ENCODE data around the gene SEL1L2.

Gene SEL1L2

DNA sequence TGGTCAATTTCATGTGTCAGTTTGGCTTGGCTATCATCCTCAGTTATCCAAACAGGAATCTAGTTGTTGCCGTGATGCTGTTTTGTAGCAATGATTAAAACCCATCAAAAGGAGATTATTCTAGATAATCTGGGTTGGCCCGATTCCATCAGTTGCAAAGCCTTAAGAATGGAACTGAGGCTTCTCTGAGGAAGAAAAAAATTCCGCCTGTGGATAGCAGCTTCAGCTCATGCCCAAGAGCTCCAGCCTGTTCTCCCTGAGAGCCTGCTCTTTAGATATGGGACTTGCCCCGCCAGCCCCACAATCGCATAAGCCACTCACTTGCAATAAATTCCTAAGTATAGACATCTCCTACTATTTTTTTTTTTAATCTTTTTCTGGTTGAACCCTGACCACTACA, 61.5 kb downstream of the SEL1L2 start:
- H3K9ac ChIP-seq (ENCODE audit: low read depth, low read length) = no peak overlapping the region
- no peaks in the 10 kb centered on the region for H3K4me1 ChIP-seq (ENCODE audit: insufficient read depth, low read length)
- no peaks in the 10 kb centered on the region for H3K9me3 ChIP-seq (ENCODE audit: insufficient read depth, low read depth, low read length)
- no peak overlapping the region for H3K27ac ChIP-seq (ENCODE audit: low read length)
- H3K36me3 ChIP-seq (ENCODE audit: insufficient read depth, low read depth, low read length) = no peaks in the 10 kb centered on the region
- H3K27me3 ChIP-seq (ENCODE audit: insufficient read depth, low read length) = no peaks in the 10 kb centered on the region
- no peak overlapping the region for H3K4me3 ChIP-seq (ENCODE audit: low read length)

DNA sequence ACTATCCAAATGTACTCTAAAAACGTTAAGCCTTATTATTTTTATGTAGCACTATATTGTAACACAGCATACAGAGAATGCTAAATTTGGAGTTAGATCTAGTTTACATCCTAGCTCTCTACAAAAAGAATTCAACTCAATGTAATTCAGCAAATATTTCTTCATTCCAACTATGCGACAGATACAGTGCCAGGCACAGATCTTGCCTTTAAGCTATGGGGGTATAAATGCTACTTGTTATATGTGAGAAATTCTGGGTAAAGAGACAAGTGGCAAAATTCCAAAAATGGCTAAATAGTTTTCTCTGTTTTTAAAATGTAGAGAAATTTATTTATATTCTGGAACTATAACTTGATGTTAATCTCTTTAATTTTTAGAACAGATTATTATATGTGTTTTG, 63.2 kb downstream of the SEL1L2 start:
- H3K9ac ChIP-seq (ENCODE audit: low read depth, low read length) = no peak overlapping the region
- no peak overlapping the region for H3K4me3 ChIP-seq (ENCODE audit: low read length)
- no peaks in the 10 kb centered on the region for H3K9me3 ChIP-seq (ENCODE audit: insufficient read depth, low read depth, low read length)
- H3K4me1 ChIP-seq (ENCODE audit: insufficient read depth, low read length) = no peaks in the 10 kb centered on the region
- H3K27me3 ChIP-seq (ENCODE audit: insufficient read depth, low read length) = no peaks in the 10 kb centered on the region
- no peaks in the 10 kb centered on the region for H3K36me3 ChIP-seq (ENCODE audit: insufficient read depth, low read depth, low read length)
- no peak overlapping the region for H3K27ac ChIP-seq (ENCODE audit: low read length)

DNA sequence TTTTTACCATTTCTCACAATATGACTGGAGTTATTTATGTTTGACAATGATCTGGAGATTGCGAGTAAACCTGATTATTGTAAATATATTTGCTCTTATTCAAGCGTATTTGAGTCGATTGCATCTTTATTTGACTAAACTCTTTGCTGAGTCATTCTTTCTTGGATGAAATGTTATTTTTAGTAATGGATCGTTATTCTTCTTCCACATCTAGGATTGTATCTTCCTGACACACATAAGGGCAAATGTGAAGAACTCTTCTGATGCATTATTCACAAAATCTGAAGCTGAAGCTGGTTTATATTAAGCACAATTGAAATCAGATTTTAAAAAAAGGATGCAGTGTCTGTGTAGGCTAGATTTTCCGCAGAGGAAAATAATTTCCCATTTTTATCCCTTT, 68.2 kb downstream of the SEL1L2 start:
- no peaks in the 10 kb centered on the region for H3K36me3 ChIP-seq (ENCODE audit: insufficient read depth, low read depth, low read length)
- H3K9ac ChIP-seq (ENCODE audit: low read depth, low read length) = no peak overlapping the region
- no peaks in the 10 kb centered on the region for H3K4me1 ChIP-seq (ENCODE audit: insufficient read depth, low read length)
- H3K27me3 ChIP-seq (ENCODE audit: insufficient read depth, low read length) = no peaks in the 10 kb centered on the region
- no peaks in the 10 kb centered on the region for H3K9me3 ChIP-seq (ENCODE audit: insufficient read depth, low read depth, low read length)
- no peak overlapping the region for H3K4me3 ChIP-seq (ENCODE audit: low read length)
- no peak overlapping the region for H3K27ac ChIP-seq (ENCODE audit: low read length)

DNA sequence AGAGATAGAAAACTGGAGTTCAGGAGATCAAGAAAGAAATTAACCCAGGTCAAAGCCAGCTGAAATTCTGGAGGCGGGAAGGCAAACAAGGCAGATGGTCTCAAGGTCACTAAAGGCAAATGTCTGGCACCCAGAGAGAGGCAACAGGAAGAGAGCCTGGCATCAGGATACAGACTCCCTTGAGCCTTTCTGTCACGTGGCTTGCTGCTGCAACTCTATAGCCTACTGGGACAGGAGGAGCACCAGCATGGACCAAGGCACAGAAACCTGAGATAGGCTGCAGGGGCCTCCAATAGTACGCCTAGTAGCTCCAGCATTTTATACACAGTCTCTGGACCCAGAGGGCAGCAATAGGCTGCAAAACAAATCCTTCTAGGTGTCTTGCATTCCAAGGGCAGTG, 75.1 kb downstream of the SEL1L2 start:
- H3K4me1 ChIP-seq (ENCODE audit: insufficient read depth, low read length) = no peaks in the 10 kb centered on the region
- H3K27me3 ChIP-seq (ENCODE audit: insufficient read depth, low read length) = no peaks in the 10 kb centered on the region
- no peaks in the 10 kb centered on the region for H3K9me3 ChIP-seq (ENCODE audit: insufficient read depth, low read depth, low read length)
- H3K27ac ChIP-seq (ENCODE audit: low read length) = no peak overlapping the region
- H3K36me3 ChIP-seq (ENCODE audit: insufficient read depth, low read depth, low read length) = no peaks in the 10 kb centered on the region
- no peak overlapping the region for H3K9ac ChIP-seq (ENCODE audit: low read depth, low read length)
- H3K4me3 ChIP-seq (ENCODE audit: low read length) = no peak overlapping the region

DNA sequence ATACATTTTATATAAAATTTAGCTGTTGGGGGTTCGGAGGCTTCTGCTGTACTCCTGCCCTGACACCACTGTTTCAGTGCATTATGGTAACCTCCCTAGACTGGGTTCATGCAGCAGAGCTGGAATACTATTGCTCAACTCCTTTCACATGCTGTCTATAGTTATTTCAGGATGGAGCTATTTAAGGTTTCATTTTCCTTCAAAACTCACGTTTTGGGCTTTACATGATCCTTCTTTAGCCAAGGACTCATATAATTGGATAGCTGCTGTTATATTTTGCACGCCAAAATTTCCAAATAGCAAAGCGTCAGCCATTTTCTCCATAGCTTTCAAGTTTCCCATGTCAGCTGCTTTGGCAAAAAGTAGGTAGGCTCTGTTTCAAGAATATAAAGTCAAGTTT, 76.8 kb downstream of the SEL1L2 start:
- Histone ChIP-seq H3K27ac (ENCODE audit: low read length) (no peak overlapping the region), H3K36me3 (ENCODE audit: insufficient read depth, low read depth, low read length) (no peaks in the 10 kb centered on the region)

DNA sequence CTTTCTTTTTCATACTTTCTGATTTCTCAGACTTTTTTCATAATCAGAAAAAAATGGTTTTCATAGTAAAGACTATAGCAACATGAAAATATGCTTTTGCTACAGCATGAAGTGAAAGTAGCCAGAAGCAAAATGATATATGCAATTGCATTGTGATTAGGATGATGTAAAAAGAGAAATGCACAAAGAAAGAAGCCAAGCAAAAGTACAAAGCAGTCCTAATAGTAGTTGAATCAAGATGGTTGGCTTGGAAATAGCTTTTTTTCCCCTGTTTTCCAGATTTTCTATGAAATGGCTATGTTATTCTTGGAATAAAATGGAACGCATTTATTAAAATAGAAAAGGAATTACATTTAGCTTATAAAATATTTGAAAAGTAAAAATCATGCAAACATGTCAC, 77.3 kb downstream of the SEL1L2 start:
- H3K4me1 ChIP-seq (ENCODE audit: insufficient read depth, low read length) = no peaks in the 10 kb centered on the region
- no peaks in the 10 kb centered on the region for H3K36me3 ChIP-seq (ENCODE audit: insufficient read depth, low read depth, low read length)
- H3K9me3 ChIP-seq (ENCODE audit: insufficient read depth, low read depth, low read length) = no peaks in the 10 kb centered on the region
- no peaks in the 10 kb centered on the region for H3K27me3 ChIP-seq (ENCODE audit: insufficient read depth, low read length)
- no peak overlapping the region for H3K9ac ChIP-seq (ENCODE audit: low read depth, low read length)
- H3K4me3 ChIP-seq (ENCODE audit: low read length) = no peak overlapping the region
- H3K27ac ChIP-seq (ENCODE audit: low read length) = no peak overlapping the region

More for the DNA sequence above, 76.8 kb downstream of the SEL1L2 start:
- no peak overlapping the region for H3K4me3 ChIP-seq (ENCODE audit: low read length)
- H3K9me3 ChIP-seq (ENCODE audit: insufficient read depth, low read depth, low read length) = no peaks in the 10 kb centered on the region
- H3K9ac ChIP-seq (ENCODE audit: low read depth, low read length) = no peak overlapping the region
- no peaks in the 10 kb centered on the region for H3K27me3 ChIP-seq (ENCODE audit: insufficient read depth, low read length)
- H3K4me1 ChIP-seq (ENCODE audit: insufficient read depth, low read length) = no peaks in the 10 kb centered on the region

DNA sequence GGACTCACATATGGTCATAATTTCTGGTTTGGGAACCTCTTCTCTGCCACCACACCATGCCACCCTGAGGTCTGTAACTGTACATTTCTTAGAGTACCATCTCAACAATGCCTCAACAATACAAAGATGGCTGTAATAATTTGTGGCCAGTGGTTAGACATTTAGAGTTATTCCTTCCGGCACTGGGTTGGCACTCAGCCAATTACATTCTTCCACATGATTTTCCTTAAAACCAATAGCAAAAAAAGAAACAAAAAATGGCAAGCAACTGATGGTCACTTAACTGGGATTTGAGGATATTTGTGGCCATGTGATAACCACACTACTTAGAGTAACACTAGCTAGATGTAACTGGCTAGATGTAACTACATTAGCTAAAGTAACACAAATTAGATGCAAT, 79.9 kb downstream of the SEL1L2 start:
- Histone ChIP-seq H3K27ac (ENCODE audit: low read length) (no peak overlapping the region), H3K27me3 (ENCODE audit: insufficient read depth, low read length) (no peaks in the 10 kb centered on the region), H3K4me3 (ENCODE audit: low read length) (no peak overlapping the region), H3K36me3 (ENCODE audit: insufficient read depth, low read depth, low read length) (no peaks in the 10 kb centered on the region), H3K9me3 (ENCODE audit: insufficient read depth, low read depth, low read length) (no peaks in the 10 kb centered on the region), H3K9ac (ENCODE audit: low read depth, low read length) (no peak overlapping the region), H3K4me1 (ENCODE audit: insufficient read depth, low read length) (no peaks in the 10 kb centered on the region)

DNA sequence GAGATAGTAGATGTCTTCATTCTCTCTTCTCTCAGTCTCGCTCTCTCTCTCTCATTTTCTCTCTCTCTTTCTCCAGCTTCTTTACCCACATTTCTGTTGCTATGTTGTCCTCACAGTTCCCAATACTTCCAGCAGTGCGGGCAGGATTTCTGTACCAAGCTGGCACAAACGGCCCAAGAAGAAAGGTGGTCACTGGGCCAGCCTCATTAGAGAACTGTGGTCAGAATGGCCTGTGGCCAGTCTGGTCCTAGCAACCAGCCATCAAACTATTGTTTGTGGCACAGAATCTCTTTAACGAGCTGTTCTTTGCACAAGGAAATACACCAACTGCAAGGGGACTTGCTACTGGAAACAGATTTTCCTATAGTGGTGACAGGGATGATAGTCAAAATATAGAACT, 81.3 kb downstream of the SEL1L2 start:
- Histone ChIP-seq H3K4me3 (ENCODE audit: low read length) (no peak overlapping the region), H3K4me1 (ENCODE audit: insufficient read depth, low read length) (no peaks in the 10 kb centered on the region), H3K9me3 (ENCODE audit: insufficient read depth, low read depth, low read length) (no peaks in the 10 kb centered on the region), H3K9ac (ENCODE audit: low read depth, low read length) (no peak overlapping the region), H3K36me3 (ENCODE audit: insufficient read depth, low read depth, low read length) (no peaks in the 10 kb centered on the region), H3K27ac (ENCODE audit: low read length) (no peak overlapping the region), H3K27me3 (ENCODE audit: insufficient read depth, low read length) (no peaks in the 10 kb centered on the region)

DNA sequence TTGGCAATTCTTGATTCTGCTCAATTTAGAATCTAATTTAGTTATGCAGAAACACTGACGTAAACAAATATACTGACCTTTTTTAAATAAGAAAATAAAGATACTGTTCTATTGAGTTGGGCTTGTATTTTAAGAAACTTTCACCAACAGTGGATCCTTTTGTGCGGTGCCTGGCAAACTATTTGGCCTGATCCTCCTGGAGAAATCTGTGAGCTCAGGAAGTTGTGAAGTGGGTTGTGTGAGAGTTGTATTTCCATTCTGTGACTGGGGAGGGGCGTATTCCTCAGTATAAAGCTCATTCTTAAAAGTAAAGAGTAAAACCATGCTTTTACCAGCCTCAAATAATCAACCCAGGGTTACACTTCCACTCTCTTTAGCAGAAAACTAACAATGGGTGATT, 85.6 kb downstream of the SEL1L2 start:
- Histone ChIP-seq H3K36me3 (ENCODE audit: insufficient read depth, low read depth, low read length) (no peaks in the 10 kb centered on the region), H3K27ac (ENCODE audit: low read length) (no peak overlapping the region), H3K27me3 (ENCODE audit: insufficient read depth, low read length) (no peaks in the 10 kb centered on the region), H3K4me1 (ENCODE audit: insufficient read depth, low read length) (no peaks in the 10 kb centered on the region), H3K9me3 (ENCODE audit: insufficient read depth, low read depth, low read length) (no peaks in the 10 kb centered on the region), H3K4me3 (ENCODE audit: low read length) (no peak overlapping the region), H3K9ac (ENCODE audit: low read depth, low read length) (no peak overlapping the region)

DNA sequence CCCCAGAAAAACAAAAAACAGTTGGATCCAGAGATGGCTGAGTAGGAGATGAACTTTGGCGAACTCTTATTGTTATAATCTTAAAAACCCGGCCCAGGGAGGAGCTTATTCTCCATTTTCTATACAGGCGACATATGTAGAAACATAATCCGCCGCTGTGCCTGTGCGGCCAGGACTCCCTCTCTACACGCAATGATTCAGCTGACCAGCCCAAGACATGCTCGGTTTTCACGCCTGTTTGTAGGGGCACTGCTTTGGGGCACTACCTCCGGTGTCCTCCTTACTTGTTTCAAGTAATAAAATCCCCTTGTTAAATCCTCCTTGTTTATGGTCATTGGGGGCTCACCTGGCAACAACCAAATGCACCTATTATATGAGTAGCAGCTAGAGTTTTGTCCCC, 89.9 kb downstream of the SEL1L2 start:
- Histone ChIP-seq H3K27me3 (ENCODE audit: insufficient read depth, low read length) (no peaks in the 10 kb centered on the region), H3K36me3 (ENCODE audit: insufficient read depth, low read depth, low read length) (no peaks in the 10 kb centered on the region), H3K9me3 (ENCODE audit: insufficient read depth, low read depth, low read length) (no peaks in the 10 kb centered on the region), H3K9ac (ENCODE audit: low read depth, low read length) (no peak overlapping the region), H3K27ac (ENCODE audit: low read length) (no peak overlapping the region), H3K4me1 (ENCODE audit: insufficient read depth, low read length) (no peaks in the 10 kb centered on the region), H3K4me3 (ENCODE audit: low read length) (no peak overlapping the region)

DNA sequence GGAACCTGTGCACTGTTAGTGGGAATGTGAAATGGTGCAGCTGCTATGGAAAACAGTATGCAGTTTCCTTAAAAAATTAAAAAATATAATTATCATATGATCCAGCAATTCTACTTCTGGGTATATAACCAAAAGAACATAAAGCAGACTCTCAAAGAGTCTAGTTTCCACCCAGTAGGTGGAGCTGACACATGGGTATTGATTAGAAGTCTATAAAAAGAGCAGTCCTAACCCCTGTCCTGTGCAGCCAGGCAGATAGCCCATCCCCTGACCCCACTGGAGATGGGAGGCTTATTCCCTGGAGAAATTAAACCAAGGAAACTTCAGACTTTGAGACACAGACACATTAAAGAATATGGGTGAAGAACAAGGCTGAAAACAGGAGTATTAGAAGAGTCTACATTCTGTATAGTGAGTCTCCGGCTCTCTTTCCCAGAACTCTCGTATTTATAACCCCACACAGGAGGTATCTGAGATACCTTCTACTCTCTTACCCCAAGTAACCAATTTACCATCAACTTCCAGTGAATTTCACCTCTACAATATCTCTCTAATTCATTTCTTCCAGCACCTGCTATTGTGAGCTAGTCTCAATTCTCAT, 92.3 kb downstream of the SEL1L2 start:
- Histone ChIP-seq H3K27ac (ENCODE audit: low read length) (no peak overlapping the region), H3K36me3 (ENCODE audit: insufficient read depth, low read depth, low read length) (no peaks in the 10 kb centered on the region), H3K9me3 (ENCODE audit: insufficient read depth, low read depth, low read length) (peaks cover under 1% of the 10 kb centered on the region), H3K4me3 (ENCODE audit: low read length) (no peak overlapping the region), H3K9ac (ENCODE audit: low read depth, low read length) (no peak overlapping the region), H3K4me1 (ENCODE audit: insufficient read depth, low read length) (no peaks in the 10 kb centered on the region), H3K27me3 (ENCODE audit: insufficient read depth, low read length) (no peaks in the 10 kb centered on the region)

DNA sequence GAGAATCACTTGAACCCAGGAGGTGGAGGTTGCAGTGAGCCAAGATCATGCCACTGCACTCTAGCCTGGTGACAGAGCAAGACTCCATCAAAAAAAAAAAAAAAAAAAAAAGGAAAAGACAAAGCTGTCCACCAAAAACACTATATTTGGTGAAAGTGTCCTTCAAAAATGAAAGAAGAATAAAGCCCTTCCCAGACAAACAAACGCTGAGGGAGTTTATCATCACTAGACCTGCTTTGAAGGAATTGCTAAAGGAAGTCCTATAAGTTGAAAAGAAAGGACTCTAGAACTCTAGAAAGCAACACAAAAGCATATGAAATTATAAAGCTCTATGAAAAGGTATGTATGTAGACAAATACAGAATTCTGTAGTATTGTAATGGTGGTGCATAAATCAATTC, 98.8 kb downstream of the SEL1L2 start:
- H3K4me1 ChIP-seq (ENCODE audit: insufficient read depth, low read length) = no peaks in the 10 kb centered on the region
- H3K36me3 ChIP-seq (ENCODE audit: insufficient read depth, low read depth, low read length) = no peaks in the 10 kb centered on the region
- no peak overlapping the region for H3K9ac ChIP-seq (ENCODE audit: low read depth, low read length)
- no peaks in the 10 kb centered on the region for H3K27me3 ChIP-seq (ENCODE audit: insufficient read depth, low read length)
- no peak overlapping the region for H3K4me3 ChIP-seq (ENCODE audit: low read length)
- no peak overlapping the region for H3K27ac ChIP-seq (ENCODE audit: low read length)
- H3K9me3 ChIP-seq (ENCODE audit: insufficient read depth, low read depth, low read length) = peaks cover 8% of the 10 kb centered on the region

DNA sequence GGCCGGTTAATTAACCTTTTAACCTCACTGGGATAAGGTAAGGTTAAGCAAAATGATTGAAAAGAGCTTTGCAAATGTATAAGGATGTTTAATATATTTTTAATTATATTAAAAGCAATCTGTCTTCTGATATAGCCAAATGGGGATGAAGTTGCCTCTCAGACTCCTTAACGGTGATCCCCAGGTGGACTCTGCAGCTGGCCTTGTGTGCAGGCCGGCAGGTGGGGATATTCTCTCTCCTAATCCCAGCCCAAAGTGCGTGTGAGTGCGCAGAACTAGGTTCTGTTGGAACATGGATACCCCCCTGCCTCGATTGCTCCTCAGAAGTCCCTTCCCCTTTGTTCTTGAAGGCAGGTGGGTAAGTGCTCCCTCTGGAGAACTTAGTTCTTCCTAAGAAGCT, 105.6 kb downstream of the SEL1L2 start:
- Histone ChIP-seq H3K27ac (ENCODE audit: low read length) (no peak overlapping the region), H3K9me3 (ENCODE audit: insufficient read depth, low read depth, low read length) (no peaks in the 10 kb centered on the region), H3K4me1 (ENCODE audit: insufficient read depth, low read length) (no peaks in the 10 kb centered on the region), H3K9ac (ENCODE audit: low read depth, low read length) (no peak overlapping the region), H3K27me3 (ENCODE audit: insufficient read depth, low read length) (no peaks in the 10 kb centered on the region), H3K36me3 (ENCODE audit: insufficient read depth, low read depth, low read length) (no peaks in the 10 kb centered on the region), H3K4me3 (ENCODE audit: low read length) (no peak overlapping the region)
